DND-41 (cell line): ENCODE data around the gene FAM209A.

ENCODE experiments used
- CTCF ChIP-seq: IDR thresholded peaks from 2 replicates; pipeline ENCODE4 v1.5.1; 2012; ENCODE audit warnings: borderline replicate concordance, low read length, moderate library complexity, mild to moderate bottlenecking; ENCODE audit not compliant: poor library complexity, severe bottlenecking; ENCODE audit errors: extremely low read depth
- EZH2 ChIP-seq: IDR thresholded peaks from 3 replicates; pipeline ENCODE4 v1.6.1; 2012; ENCODE audit warnings: borderline replicate concordance, low read depth, mild to moderate bottlenecking, moderate library complexity, low read length, inconsistent platforms; ENCODE audit not compliant: severe bottlenecking

GRCh38 chr20:56540415-56540814, 15.9 kb downstream of the FAM209A start:
- TF ChIP-seq CTCF (no peak), EZH2 (no peak)
